ENCODE measurements around the gene FRAS1. TPM values are rescaled to one million over a fixed set of nuclear protein-coding genes. Genes with fewer than 3 reads are reported as not detected.

FRAS1 gene
- total RNA-seq, 1 experiment from 2014 or later: 13.1 TPM

DNA sequence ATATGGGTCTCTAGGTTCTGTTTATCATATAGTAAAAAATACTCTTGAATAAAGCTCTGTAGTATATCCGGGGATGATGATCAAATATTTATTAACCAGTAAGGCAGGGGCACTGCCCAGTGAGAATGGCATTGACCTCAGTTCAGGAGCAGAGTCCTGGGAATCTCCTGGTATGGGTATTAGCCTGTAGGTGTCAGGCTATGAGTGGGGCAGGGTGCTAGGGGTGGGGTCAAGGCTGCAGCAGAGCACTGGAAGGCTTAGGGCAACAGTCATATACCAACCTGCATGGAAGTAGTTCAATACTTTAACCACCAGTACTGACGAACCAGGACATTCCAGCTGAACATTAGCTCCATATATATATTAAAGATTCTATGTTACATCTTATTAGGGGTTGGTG lies 274.1 kb downstream of the FRAS1 start:
- H3K27ac ChIP-seq: no peak overlapping the region
- no peaks in the 10 kb centered on the region for H3K79me2 ChIP-seq (ENCODE audit: low read depth)
- H3K36me3 ChIP-seq (ENCODE audit: low read depth): no peaks in the 10 kb centered on the region
- intact Hi-C loops (cut with micrococcal nuclease; ENCODE audit: unreplicated experiment): no loop called here
- no peaks in the 10 kb centered on the region for H3K9me2 ChIP-seq (ENCODE audit: insufficient read depth)
- H3K4me1 ChIP-seq (replicated peaks; ENCODE audit: insufficient read depth): no peaks in the 10 kb centered on the region
- H4K20me1 ChIP-seq (ENCODE audit: insufficient read depth): no peaks in the 10 kb centered on the region
- BruUV-seq (replicated peaks): no TSS peak
- H3F3A ChIP-seq (ENCODE audit: insufficient read depth, low read depth): no peaks in the 10 kb centered on the region
- TF ChIP-seq EZH2 (IDR thresholded peaks at IDR 0.05; ENCODE audit: low read depth) (no peak), CTCF (conservative IDR thresholded peaks at IDR 0.05) (no peak)
- H3K9me3 ChIP-seq (ENCODE audit: insufficient read depth, low read depth): no peaks in the 10 kb centered on the region
- H3K4me2 ChIP-seq: no peak overlapping the region
- DNase-seq: no peak
- ChIA-PET CTCF (no interaction called here), POLR2A (ENCODE audit: unreplicated experiment) (no interaction called here)
- no peak overlapping the region for H2AFZ ChIP-seq
- H3K27me3 ChIP-seq (ENCODE audit: insufficient read depth, low read depth): no peaks in the 10 kb centered on the region
- no peak overlapping the region for H3K4me3 ChIP-seq

GRCh38 chr4:78331965-78332364 lies 274.8 kb downstream of the FRAS1 start:
- no peaks in the 10 kb centered on the region for H3K36me3 ChIP-seq (ENCODE audit: low read depth)
- no peaks in the 10 kb centered on the region for H3K9me2 ChIP-seq (ENCODE audit: insufficient read depth)
- no peak overlapping the region for H2AFZ ChIP-seq
- no peaks in the 10 kb centered on the region for H3K4me1 ChIP-seq (replicated peaks; ENCODE audit: insufficient read depth)
- no peaks in the 10 kb centered on the region for H3K27me3 ChIP-seq (ENCODE audit: insufficient read depth, low read depth)
- no peaks in the 10 kb centered on the region for H4K20me1 ChIP-seq (ENCODE audit: insufficient read depth)
- DNase-seq: no peak
- POLR2A ChIA-PET (ENCODE audit: unreplicated experiment): no interaction called here
- no peaks in the 10 kb centered on the region for H3K9me3 ChIP-seq (ENCODE audit: insufficient read depth, low read depth)
- TF ChIP-seq CTCF (conservative IDR thresholded peaks at IDR 0.05): no peak
- no peak overlapping the region for H3K27ac ChIP-seq
- H3F3A ChIP-seq (ENCODE audit: insufficient read depth, low read depth): no peaks in the 10 kb centered on the region
- BruUV-seq (replicated peaks): no TSS peak
- CTCF ChIA-PET: no interaction called here
- H3K79me2 ChIP-seq (ENCODE audit: low read depth): no peaks in the 10 kb centered on the region
- intact Hi-C loops (cut with micrococcal nuclease; ENCODE audit: unreplicated experiment): loop anchor here (2.0 kb wide), 1 partner anchor 39 kb away; no protein-coding TSS in a partner anchor
- no peak overlapping the region for H3K4me2 ChIP-seq
- no peak overlapping the region for H3K4me3 ChIP-seq

DNA sequence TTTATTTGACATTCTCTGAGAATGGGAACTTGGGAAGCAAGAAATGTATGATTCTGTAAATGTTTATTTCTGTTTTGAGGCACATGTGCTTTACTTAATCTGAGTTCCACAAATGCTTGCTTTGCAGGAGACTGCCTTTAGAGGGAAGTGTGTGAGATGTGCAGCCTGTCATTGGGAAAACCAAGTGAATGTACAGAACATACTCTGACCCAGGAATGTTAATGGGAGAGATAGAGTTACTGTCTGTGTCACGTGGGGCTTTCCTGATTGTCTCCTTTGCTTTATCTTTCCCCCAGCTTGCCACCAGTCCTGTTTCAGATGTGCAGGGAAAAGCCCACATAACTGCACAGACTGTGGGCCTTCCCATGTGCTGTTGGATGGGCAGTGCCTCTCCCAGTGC lies 275.9 kb downstream of the FRAS1 start:
- no peak overlapping the region for H2AFZ ChIP-seq
- no peak overlapping the region for H3K4me2 ChIP-seq
- DNase-seq: no peak
- no peak overlapping the region for H3K4me3 ChIP-seq
- no peak overlapping the region for H3K27ac ChIP-seq
- intact Hi-C loops (cut with micrococcal nuclease; ENCODE audit: unreplicated experiment): loop anchor here (2.0 kb wide), 1 partner anchor 38 kb away; no protein-coding TSS in a partner anchor
- BruUV-seq (replicated peaks): no TSS peak
- no peaks in the 10 kb centered on the region for H3K9me2 ChIP-seq (ENCODE audit: insufficient read depth)
- TF ChIP-seq CTCF (conservative IDR thresholded peaks at IDR 0.05) (no peak), EZH2 (IDR thresholded peaks at IDR 0.05; ENCODE audit: low read depth) (no peak)
- H3K79me2 ChIP-seq (ENCODE audit: low read depth): no peaks in the 10 kb centered on the region
- no peaks in the 10 kb centered on the region for H3K9me3 ChIP-seq (ENCODE audit: insufficient read depth, low read depth)
- no peaks in the 10 kb centered on the region for H3K4me1 ChIP-seq (replicated peaks; ENCODE audit: insufficient read depth)
- H3F3A ChIP-seq (ENCODE audit: insufficient read depth, low read depth): no peaks in the 10 kb centered on the region
- no peaks in the 10 kb centered on the region for H3K36me3 ChIP-seq (ENCODE audit: low read depth)
- no peaks in the 10 kb centered on the region for H3K27me3 ChIP-seq (ENCODE audit: insufficient read depth, low read depth)
- ChIA-PET CTCF (no interaction called here), POLR2A (ENCODE audit: unreplicated experiment) (no interaction called here)
- no peaks in the 10 kb centered on the region for H4K20me1 ChIP-seq (ENCODE audit: insufficient read depth)
